H9 (cell line): Measurements from ENCODE around the gene SLA2. TPM values are rescaled to one million over a fixed set of nuclear protein-coding genes. Genes with fewer than 3 reads are reported as not detected.

Experiments
- DNase-seq: peaks from one replicate; pipeline ENCODE4 v3.0.0-alpha.2; 2017
- H2AFZ ChIP-seq: one replicate; pipeline ENCODE4 v1.6.1; 2013; ENCODE audit warnings: mild to moderate bottlenecking, low read length, control low read depth, moderate library complexity
- H2AK5ac ChIP-seq: 2 replicates; pipeline ENCODE4 v1.6.1; 2013; ENCODE audit warnings: low read length, control low read depth, mixed read lengths; ENCODE audit not compliant: insufficient read length
- H2BK120ac ChIP-seq: one replicate; pipeline ENCODE4 v1.6.1; 2013; ENCODE audit warnings: low read depth, mild to moderate bottlenecking, low read length, control low read depth, inconsistent platforms; ENCODE audit not compliant: poor library complexity, severe bottlenecking
- H2BK12ac ChIP-seq: 2 replicates; pipeline ENCODE4 v1.6.1; 2013; ENCODE audit warnings: low read length, control low read depth, mixed read lengths, low read depth; ENCODE audit not compliant: insufficient read length
- H2BK15ac ChIP-seq: 2 replicates; pipeline ENCODE4 v1.6.1; 2013; ENCODE audit warnings: low read depth, low read length, control low read depth
- H2BK20ac ChIP-seq: one replicate; pipeline ENCODE4 v1.6.1; 2013; ENCODE audit warnings: low read depth, mild to moderate bottlenecking, low read length, control low read depth, inconsistent platforms; ENCODE audit not compliant: poor library complexity, severe bottlenecking
- H2BK5ac ChIP-seq: 2 replicates; pipeline ENCODE4 v1.6.1; 2013; ENCODE audit warnings: low read length, control low read depth, mixed read lengths; ENCODE audit not compliant: insufficient read length
- H3K14ac ChIP-seq: 2 replicates; pipeline ENCODE4 v1.6.1; 2013; ENCODE audit warnings: low read length, control low read depth; ENCODE audit not compliant: insufficient read depth
- H3K18ac ChIP-seq: 2 replicates; pipeline ENCODE4 v1.6.1; 2013; ENCODE audit warnings: low read depth, mild to moderate bottlenecking, mixed read lengths, low read length, control low read depth; ENCODE audit not compliant: insufficient read length
- H3K23ac ChIP-seq: 2 replicates; pipeline ENCODE4 v1.6.1; 2013; ENCODE audit warnings: low read length, control low read depth, mixed read lengths, low read depth; ENCODE audit not compliant: insufficient read length
- H3K23me2 ChIP-seq: 2 replicates; pipeline ENCODE4 v1.6.1; 2013; ENCODE audit warnings: low read depth, mild to moderate bottlenecking, mixed read lengths, low read length, control low read depth; ENCODE audit not compliant: insufficient read length, poor library complexity, severe bottlenecking
- H3K27ac ChIP-seq: 2 replicates; pipeline ENCODE4 v1.5.1; 2013; ENCODE audit warnings: low read length, control low read depth, mixed read lengths, low read depth; ENCODE audit not compliant: insufficient read length
- H3K27me3 ChIP-seq: 2 replicates; pipeline ENCODE4 v1.6.1; 2013; ENCODE audit warnings: low read length, control low read depth, inconsistent platforms; ENCODE audit not compliant: insufficient read depth
- H3K4ac ChIP-seq: 2 replicates; pipeline ENCODE4 v1.6.1; 2013; ENCODE audit warnings: low read depth, mild to moderate bottlenecking, control low read depth, inconsistent platforms, low read length, moderate library complexity
- H3K4me1 ChIP-seq: 2 replicates; pipeline ENCODE4 v1.6.1; 2013; ENCODE audit warnings: low read length, control low read depth, inconsistent platforms; ENCODE audit not compliant: insufficient read depth
- H3K4me2 ChIP-seq: 2 replicates; pipeline ENCODE4 v1.6.1; 2013; ENCODE audit warnings: low read length, control low read depth, mixed read lengths; ENCODE audit not compliant: insufficient read length, insufficient read depth
- H3K56ac ChIP-seq: 2 replicates; pipeline ENCODE4 v1.6.1; 2013; ENCODE audit warnings: low read depth, mild to moderate bottlenecking, mixed read lengths, low read length, control low read depth; ENCODE audit not compliant: insufficient read length
- H3K79me1 ChIP-seq: 2 replicates; pipeline ENCODE4 v1.6.1; 2013; ENCODE audit warnings: low read depth, mild to moderate bottlenecking, moderate library complexity, low read length, control low read depth, inconsistent platforms; ENCODE audit not compliant: insufficient read depth, poor library complexity, severe bottlenecking
- H3K79me2 ChIP-seq: 2 replicates; pipeline ENCODE4 v1.6.1; 2013; ENCODE audit warnings: low read length, control low read depth, inconsistent platforms; ENCODE audit not compliant: insufficient read depth
- H3K9ac ChIP-seq: 2 replicates; pipeline ENCODE4 v1.6.1; 2013; ENCODE audit warnings: low read length, control low read depth, mixed read lengths; ENCODE audit not compliant: insufficient read length; ENCODE audit errors: extremely low read depth
- H3K9me3 ChIP-seq: one replicate; pipeline ENCODE4 v1.6.1; 2013; ENCODE audit warnings: low read depth, low read length, inconsistent platforms; ENCODE audit not compliant: control insufficient read depth
- H3T11ph ChIP-seq: one replicate; pipeline ENCODE4 v1.6.1; 2013; ENCODE audit warnings: mild to moderate bottlenecking, low read length, control low read depth, inconsistent platforms
- H4K20me1 ChIP-seq: one replicate; pipeline ENCODE4 v1.6.1; 2013; ENCODE audit not compliant: control insufficient read depth, insufficient read length, insufficient read depth
- H4K5ac ChIP-seq: 2 replicates; pipeline ENCODE4 v1.6.1; 2013; ENCODE audit warnings: low read depth, mild to moderate bottlenecking, mixed read lengths, low read length, control low read depth; ENCODE audit not compliant: insufficient read length
- H4K8ac ChIP-seq: replicated peaks from 2 replicates; pipeline ENCODE4 v1.6.1; 2013; ENCODE audit warnings: low read length, control low read depth, mixed read lengths, low read depth; ENCODE audit not compliant: insufficient read length
- H4K91ac ChIP-seq: 2 replicates; pipeline ENCODE4 v1.6.1; 2013; ENCODE audit warnings: low read depth, mild to moderate bottlenecking, moderate library complexity, mixed read lengths, low read length, control low read depth; ENCODE audit not compliant: insufficient read length
- H3K27ac Mint-ChIP-seq, 3 experiments: 2 replicates in 2 of 3; 3 replicates in 1 of 3; pipeline ENCODE4 v1.8.0; 2020 to 2021; ENCODE audit warnings: mixed read lengths in 3 of 3, mild to moderate bottlenecking in 1 of 3, moderate library complexity in 1 of 3
- H3K27me3 Mint-ChIP-seq: 2 replicates; pipeline ENCODE4 v1.8.0; 2021; ENCODE audit warnings: low read depth, mild to moderate bottlenecking, moderate library complexity, mixed read lengths
- H3K36me3 Mint-ChIP-seq, 3 experiments: 2 replicates in 2 of 3; 3 replicates in 1 of 3; pipeline ENCODE4 v1.8.0; 2020 to 2021; ENCODE audit warnings: low read depth in 3 of 3, mixed read lengths in 3 of 3; ENCODE audit not compliant: insufficient read depth in 1 of 3
- H3K4me1 Mint-ChIP-seq, 2 experiments: 2 replicates each; pipeline ENCODE4 v1.8.0; 2020; ENCODE audit warnings: mixed read lengths in 2 of 2
- H3K4me3 Mint-ChIP-seq, 2 experiments: 2 replicates in 1 of 2; 3 replicates in 1 of 2; pipeline ENCODE4 v1.8.0; 2020 to 2021; ENCODE audit warnings: mild to moderate bottlenecking in 2 of 2, mixed read lengths in 2 of 2, moderate library complexity in 1 of 2
- H3K9me3 Mint-ChIP-seq, 2 experiments: 2 replicates in 1 of 2; 3 replicates in 1 of 2; pipeline ENCODE4 v1.8.0; 2020; ENCODE audit warnings: mild to moderate bottlenecking in 2 of 2, mixed read lengths in 2 of 2, moderate library complexity in 1 of 2
- CTCF ChIP-seq: fragments of 200-600 bp; sonication (generic); conservative IDR thresholded peaks from 3 replicates; pipeline ENCODE4 v1.8.0; 2021; ENCODE audit warnings: antibody characterized with exemption, mild to moderate bottlenecking
- WGBS: extraction: QIAGEN DNeasy Blood & Tissue Kit; methylation state at CpG from one replicate; pipeline ENCODE4 v1.1.7; 2013; ENCODE audit warnings: missing lambda C conversion rate, low lambda C conversion rate, mixed read lengths; ENCODE audit not compliant: insufficient read length; ENCODE audit errors: extremely low coverage; 5-methylcytosine and 5-hydroxymethylcytosine counted together
- total RNA-seq: library from RNA; stranded (reverse); gene quantifications from 2 replicates; pipeline ENCODE4 v1.2.1, GENCODE V29; 2021

The SLA2 gene
- total RNA-seq, 1 experiment from 2014 or later: 0.20 TPM

- no peak overlapping the region for H3K4ac ChIP-seq
- no peaks in the 10 kb centered on the region for H3K79me1 ChIP-seq
- Mint-ChIP-seq H3K4me3 (no peak overlapping the region), H3K9me3 (no peaks in the 10 kb centered on the region), H3K36me3 (peaks cover 0 to 7% (median 2%) of the 10 kb centered on the region in 3 experiments; a peak in 4 of 7 replicates), H3K27me3 (no peaks in the 10 kb centered on the region), H3K27ac (no peak overlapping the region), H3K4me1 (peaks cover 7% of the 10 kb centered on the region in 2 experiments)
- no peak overlapping the region for H2AK5ac ChIP-seq
- no peak overlapping the region for H4K8ac ChIP-seq
- no peaks in the 10 kb centered on the region for H3K9me3 ChIP-seq
- H3K9ac ChIP-seq: no peak overlapping the region
- no peak overlapping the region for H2BK15ac ChIP-seq
- no peak overlapping the region for H2BK120ac ChIP-seq
- no peak overlapping the region for H4K91ac ChIP-seq
- H4K20me1 ChIP-seq: peaks cover 3% of the 10 kb centered on the region
- H2BK12ac ChIP-seq: no peak overlapping the region
- H3K14ac ChIP-seq: no peak overlapping the region
- H4K5ac ChIP-seq: no peak overlapping the region
- no peak for DNase-seq
- H3K4me2 ChIP-seq: no peak overlapping the region
- no peaks in the 10 kb centered on the region for H3K79me2 ChIP-seq
- no peak overlapping the region for H3K23ac ChIP-seq
- H3K23me2 ChIP-seq: no peaks in the 10 kb centered on the region
- H3K27me3 ChIP-seq: no peaks in the 10 kb centered on the region
- no peak overlapping the region for H3K27ac ChIP-seq
- H2BK20ac ChIP-seq: no peak overlapping the region
- H3K4me1 ChIP-seq: no peaks in the 10 kb centered on the region
- no peak for TF ChIP-seq CTCF
- no CpG with 5 or more reads among the region's 4 CpGs for WGBS
- H3K18ac ChIP-seq: no peak overlapping the region
- no peak overlapping the region for H2BK5ac ChIP-seq
- H3K56ac ChIP-seq: no peak overlapping the region
- H2AFZ ChIP-seq: no peak overlapping the region
- H3T11ph ChIP-seq: no peak overlapping the region
Observed at GRCh38 chr20:36672991-36673390, 27.0 kb upstream of the SLA2 start.
